ENCODE data around the gene DUSP2.

Gene DUSP2, protein sequence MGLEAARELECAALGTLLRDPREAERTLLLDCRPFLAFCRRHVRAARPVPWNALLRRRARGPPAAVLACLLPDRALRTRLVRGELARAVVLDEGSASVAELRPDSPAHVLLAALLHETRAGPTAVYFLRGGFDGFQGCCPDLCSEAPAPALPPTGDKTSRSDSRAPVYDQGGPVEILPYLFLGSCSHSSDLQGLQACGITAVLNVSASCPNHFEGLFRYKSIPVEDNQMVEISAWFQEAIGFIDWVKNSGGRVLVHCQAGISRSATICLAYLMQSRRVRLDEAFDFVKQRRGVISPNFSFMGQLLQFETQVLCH

DNA sequence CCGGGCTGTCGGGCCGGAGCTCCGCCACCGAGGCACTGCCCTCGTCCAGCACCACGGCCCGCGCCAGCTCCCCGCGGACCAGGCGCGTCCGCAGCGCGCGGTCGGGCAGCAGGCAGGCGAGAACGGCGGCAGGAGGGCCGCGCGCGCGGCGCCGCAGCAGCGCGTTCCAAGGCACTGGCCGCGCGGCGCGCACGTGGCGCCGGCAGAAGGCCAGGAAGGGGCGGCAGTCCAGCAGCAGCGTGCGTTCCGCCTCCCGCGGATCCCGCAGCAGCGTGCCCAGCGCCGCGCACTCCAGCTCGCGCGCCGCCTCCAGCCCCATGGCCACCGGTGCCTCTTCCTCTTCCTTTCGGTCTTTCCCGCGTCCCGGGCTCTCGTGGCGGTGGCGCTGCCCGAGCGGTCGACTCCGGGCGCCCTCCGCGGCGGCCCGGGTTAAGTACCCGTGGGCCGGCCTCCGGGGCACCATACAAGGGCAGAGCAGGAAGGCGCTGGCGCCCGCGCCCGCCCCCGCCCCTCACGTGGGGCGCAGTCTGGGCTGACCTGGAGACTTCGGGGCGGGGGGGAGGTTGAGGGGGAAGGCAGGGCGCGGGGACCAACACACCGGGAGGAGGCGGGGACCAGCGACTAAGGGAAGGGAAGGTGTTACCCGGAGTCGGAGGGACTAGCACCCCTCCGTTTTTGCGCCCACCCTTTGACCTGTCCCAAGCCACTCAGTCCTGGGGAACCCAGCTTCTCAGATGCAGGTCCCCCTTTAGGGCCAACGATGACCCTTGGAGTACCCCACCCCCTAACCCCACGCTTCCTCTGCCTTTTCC is at the start of gene DUSP2:
TSS of gene DUSP2 (minus strand) at position 405 of the 812 bp plus-strand sequence. CDS start at position 319, 86 bp downstream.
- Mint-ChIP-seq H3K9me3 (no peaks in the 10 kb centered on the region), H3K27me3 (no peaks in the 10 kb centered on the region), H3K4me3 (peak within 1 kb of the TSS; percentile 97), H3K36me3 (peaks cover 19% of the 10 kb centered on the region), H3K27ac (peak within 1 kb of the TSS; percentile 99), H3K4me1 (peaks cover 49% of the 10 kb centered on the region)

DNA sequence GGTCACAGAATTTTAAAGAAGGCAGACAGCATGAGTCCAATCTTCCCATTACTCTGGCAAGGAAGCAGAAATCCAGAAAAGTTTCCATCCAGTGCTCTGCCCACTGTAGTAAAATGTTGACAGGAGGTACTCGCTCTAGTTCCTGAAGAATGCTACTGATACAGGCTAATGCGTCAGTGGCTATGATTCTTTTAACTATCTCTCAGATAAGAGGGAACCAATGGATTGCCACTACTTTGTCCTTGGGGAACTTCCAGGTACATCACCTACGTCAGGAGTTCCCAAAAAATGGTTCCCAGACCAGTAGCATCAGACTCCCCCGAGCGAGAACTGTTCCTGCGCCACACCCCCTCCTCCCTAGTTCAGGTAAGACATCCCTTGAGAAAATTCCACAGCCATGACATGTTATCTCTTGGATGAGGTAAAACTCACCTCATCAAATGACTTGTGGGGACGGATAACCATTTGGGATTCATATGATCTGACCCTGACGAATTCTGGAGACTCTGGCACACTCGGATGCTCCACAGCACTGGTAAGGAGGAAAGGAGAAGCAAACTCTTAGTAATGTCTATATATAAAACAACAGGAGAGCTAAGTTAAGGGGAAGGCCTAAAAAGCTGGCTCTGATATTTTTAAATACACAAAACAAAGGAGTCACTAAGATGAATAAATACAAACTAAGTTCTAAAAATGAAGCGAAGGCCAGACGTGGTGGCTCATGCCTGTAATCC is 46.9 kb upstream of the DUSP2 start:
- no peaks in the 10 kb centered on the region for H3K27me3 Mint-ChIP-seq
- peaks cover 24% of the 10 kb centered on the region for H3K4me1 Mint-ChIP-seq
- peak overlapping the region; percentile 8 for H3K27ac Mint-ChIP-seq
- H3K9me3 Mint-ChIP-seq = no peaks in the 10 kb centered on the region
- peaks cover 8% of the 10 kb centered on the region for H3K36me3 Mint-ChIP-seq
- no peak overlapping the region for H3K4me3 Mint-ChIP-seq

DNA sequence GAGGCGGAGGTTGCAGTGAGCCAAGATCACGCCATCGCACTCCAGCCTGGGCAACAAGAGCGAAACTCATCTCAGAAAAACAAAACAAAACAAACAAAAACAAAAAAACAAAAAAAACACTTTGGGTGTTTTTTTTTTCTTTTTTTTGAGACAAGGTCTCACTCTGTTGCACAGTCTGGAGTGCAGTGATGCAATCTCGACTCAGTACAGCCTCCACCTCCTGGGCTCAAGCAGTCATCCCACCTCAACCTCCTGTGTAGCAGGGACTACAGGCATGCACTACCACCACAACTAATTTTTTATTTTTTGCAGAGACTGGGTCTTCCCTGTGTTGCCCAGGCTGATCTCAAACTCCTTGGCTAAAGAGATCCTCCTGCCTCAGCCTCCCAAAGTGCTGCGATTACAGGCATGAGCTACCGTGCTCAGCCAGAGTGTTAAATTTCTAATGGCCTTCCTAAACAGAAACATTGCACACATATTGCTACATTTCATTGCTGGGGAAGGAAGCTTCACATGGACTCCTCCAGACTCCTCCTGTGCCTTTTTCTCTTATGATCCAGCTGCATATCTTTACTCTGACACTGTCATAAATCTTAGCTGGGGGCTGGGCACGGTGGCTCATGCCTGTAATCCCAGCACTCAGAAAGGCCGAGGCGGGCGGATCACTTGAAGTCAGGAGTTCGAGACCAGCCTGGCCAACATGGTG is 43.7 kb upstream of the DUSP2 start:
- Mint-ChIP-seq H3K4me1 (peaks cover 11% of the 10 kb centered on the region), H3K27me3 (no peaks in the 10 kb centered on the region), H3K9me3 (no peaks in the 10 kb centered on the region), H3K27ac (no peak overlapping the region), H3K4me3 (no peak overlapping the region), H3K36me3 (peaks cover 10% of the 10 kb centered on the region)

DNA sequence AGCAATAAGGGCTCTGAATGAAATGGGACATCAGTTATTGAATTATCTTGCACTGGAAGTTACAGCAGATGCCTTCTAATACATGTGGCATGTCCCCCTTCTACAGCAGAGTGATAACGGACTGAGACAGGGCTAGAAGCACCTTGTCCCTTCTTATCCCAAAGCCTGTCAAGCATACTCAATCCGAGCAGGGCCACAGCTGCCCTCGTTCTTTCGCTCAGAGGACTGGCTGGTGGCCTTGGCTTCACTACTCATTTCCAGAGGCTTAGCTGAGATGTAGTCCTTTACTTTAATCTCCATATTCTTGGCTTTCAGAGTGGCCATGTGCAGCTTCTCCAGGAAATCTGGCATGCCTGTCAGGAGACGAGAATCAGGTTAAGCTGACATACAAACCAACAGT is 41.3 kb upstream of the DUSP2 start:
- no peak overlapping the region for H3K27ac Mint-ChIP-seq

DNA sequence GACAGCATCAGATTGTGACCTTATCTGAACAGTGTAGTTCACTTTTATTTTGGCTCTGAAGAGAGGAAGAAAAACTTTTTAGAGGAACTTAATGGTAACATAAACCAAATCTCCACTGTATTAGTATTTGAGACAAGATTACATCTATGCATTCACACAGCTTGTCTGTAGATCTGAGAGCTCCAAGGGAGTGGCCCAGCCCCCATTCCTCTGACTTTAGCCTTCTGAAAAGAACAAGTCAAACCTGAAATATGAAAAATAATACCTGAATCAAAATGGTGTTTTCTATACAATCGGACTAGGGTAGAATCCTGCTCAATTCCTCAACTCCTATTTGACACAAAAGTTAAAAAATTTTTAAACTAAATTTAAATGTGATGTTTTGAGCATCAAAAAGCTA is 40.3 kb upstream of the DUSP2 start:
- no peaks in the 10 kb centered on the region for H3K9me3 Mint-ChIP-seq
- no peaks in the 10 kb centered on the region for H3K27me3 Mint-ChIP-seq
- H3K4me1 Mint-ChIP-seq = peaks cover 9% of the 10 kb centered on the region
- no peak overlapping the region for H3K27ac Mint-ChIP-seq
- H3K36me3 Mint-ChIP-seq = peaks cover 8% of the 10 kb centered on the region
- H3K4me3 Mint-ChIP-seq = no peak overlapping the region

More for the DNA sequence above, 41.3 kb upstream of the DUSP2 start:
- H3K36me3 Mint-ChIP-seq = peaks cover 8% of the 10 kb centered on the region
- H3K4me1 Mint-ChIP-seq = peaks cover 3% of the 10 kb centered on the region
- no peaks in the 10 kb centered on the region for H3K27me3 Mint-ChIP-seq
- no peak overlapping the region for H3K4me3 Mint-ChIP-seq
- H3K9me3 Mint-ChIP-seq = no peaks in the 10 kb centered on the region

DNA sequence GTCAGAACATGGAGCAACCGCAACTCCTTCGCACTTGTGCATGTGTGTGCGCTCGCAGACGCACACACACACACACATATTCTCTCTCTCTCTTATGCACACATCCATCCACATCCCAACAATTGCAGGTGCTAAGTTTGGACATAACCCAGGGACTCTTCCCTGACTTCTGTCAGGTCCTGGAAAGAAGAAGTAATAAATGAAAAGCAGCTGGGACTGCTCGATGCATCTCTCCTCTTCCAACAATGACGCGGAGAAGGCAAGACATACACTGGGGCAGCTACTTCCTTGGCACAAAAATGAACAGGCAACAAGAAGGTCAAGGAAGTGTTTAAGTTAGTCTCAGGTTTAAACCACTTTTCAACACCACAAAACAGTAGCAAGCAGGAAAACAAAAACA is 39.7 kb upstream of the DUSP2 start:
- no peak overlapping the region for H3K4me3 Mint-ChIP-seq
- peaks cover 8% of the 10 kb centered on the region for H3K36me3 Mint-ChIP-seq
- peaks cover 10% of the 10 kb centered on the region for H3K4me1 Mint-ChIP-seq
- H3K9me3 Mint-ChIP-seq = no peaks in the 10 kb centered on the region
- no peak overlapping the region for H3K27ac Mint-ChIP-seq
- no peaks in the 10 kb centered on the region for H3K27me3 Mint-ChIP-seq

DNA sequence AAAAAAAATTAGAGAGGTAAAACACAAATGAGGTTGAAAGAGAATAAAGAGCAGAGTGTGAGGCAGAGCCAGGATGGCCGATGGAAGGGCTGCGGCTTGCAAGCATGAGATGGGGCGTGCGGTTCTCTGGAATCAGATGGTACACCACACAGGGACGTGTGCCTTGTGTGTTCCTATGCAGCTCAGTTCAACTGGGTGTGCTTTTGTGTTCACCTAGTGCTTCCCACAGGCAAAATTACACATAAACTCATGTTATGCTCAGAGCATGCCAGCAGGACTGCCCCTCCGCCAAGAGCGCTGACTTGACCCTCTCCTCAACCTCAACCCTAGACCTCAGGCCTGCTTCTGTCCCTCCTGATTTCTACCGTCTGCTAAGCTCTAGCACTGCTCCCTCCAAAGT is 38.9 kb upstream of the DUSP2 start:
- Mint-ChIP-seq H3K9me3 (no peaks in the 10 kb centered on the region), H3K4me3 (no peak overlapping the region), H3K27me3 (no peaks in the 10 kb centered on the region), H3K4me1 (peaks cover 14% of the 10 kb centered on the region), H3K27ac (no peak overlapping the region), H3K36me3 (peaks cover 6% of the 10 kb centered on the region)

DNA sequence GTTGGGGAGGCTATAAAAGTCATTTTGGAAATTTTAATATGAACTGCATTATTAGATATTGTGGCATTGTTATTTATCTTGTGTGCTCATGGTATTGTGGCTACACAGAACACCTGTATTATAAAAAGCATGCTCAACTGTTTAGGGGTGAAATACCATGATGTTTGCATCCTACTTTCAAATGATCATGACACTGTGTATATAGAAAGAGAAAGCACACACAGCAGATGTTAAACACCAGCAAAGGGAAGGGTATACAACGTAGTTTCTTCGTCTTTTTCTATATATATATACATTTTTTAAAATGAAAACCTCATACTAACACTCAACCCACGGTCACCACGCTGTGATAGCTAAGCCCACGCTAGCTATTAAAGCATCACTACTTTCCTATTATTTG is 36.3 kb upstream of the DUSP2 start:
- no peak overlapping the region for H3K4me3 Mint-ChIP-seq
- H3K27ac Mint-ChIP-seq = no peak overlapping the region

DNA sequence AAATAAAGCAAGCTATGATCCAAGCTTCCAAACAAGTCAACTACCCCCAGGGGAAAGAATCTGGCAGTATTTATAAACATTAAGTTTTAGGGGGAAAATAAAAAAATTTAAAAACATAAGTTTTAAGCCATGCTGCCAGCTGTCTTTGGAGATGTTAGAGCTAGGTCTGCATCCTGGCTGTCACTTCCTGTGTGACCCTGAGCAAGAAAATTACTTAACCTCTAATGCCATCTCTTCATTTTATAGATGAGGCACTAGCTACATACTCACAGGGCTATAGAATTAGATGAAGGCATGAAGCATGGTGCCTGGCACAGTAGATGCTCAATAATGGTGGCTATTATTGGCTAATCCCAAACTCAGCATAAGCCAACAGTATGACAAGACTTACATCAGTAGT is 35.3 kb upstream of the DUSP2 start:
- Mint-ChIP-seq H3K36me3 (peaks cover 6% of the 10 kb centered on the region), H3K4me3 (no peak overlapping the region), H3K27ac (no peak overlapping the region), H3K9me3 (no peaks in the 10 kb centered on the region), H3K27me3 (no peaks in the 10 kb centered on the region), H3K4me1 (peaks cover 14% of the 10 kb centered on the region)

More for the DNA sequence above, 36.3 kb upstream of the DUSP2 start:
- H3K27me3 Mint-ChIP-seq = no peaks in the 10 kb centered on the region
- H3K36me3 Mint-ChIP-seq = peaks cover 6% of the 10 kb centered on the region
- H3K9me3 Mint-ChIP-seq = no peaks in the 10 kb centered on the region
- peaks cover 14% of the 10 kb centered on the region for H3K4me1 Mint-ChIP-seq

DNA sequence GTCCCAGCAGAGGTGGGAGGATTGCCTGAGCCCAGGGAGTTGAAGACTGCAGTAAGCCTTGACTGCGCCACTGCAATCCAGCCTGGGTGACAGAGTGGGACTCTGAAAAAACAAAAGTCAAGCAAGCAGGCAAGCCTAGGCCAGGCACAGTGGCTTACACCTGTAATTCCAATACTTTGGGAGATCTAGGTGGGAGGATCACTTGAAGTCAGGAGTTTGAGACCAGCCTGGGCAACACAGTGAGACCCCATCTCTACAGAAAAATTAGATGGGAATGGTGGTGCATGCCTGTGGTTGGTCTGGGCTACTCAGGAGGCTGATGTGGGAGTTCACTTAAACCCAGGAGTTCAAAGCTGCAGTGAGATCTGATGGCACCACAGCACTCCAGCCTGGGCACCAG is 34.8 kb upstream of the DUSP2 start:
- H3K9me3 Mint-ChIP-seq = no peaks in the 10 kb centered on the region
- H3K27me3 Mint-ChIP-seq = no peaks in the 10 kb centered on the region
- H3K27ac Mint-ChIP-seq = no peak overlapping the region
- H3K4me3 Mint-ChIP-seq = no peak overlapping the region
- H3K36me3 Mint-ChIP-seq = peaks cover 4% of the 10 kb centered on the region
- peaks cover 14% of the 10 kb centered on the region for H3K4me1 Mint-ChIP-seq

DNA sequence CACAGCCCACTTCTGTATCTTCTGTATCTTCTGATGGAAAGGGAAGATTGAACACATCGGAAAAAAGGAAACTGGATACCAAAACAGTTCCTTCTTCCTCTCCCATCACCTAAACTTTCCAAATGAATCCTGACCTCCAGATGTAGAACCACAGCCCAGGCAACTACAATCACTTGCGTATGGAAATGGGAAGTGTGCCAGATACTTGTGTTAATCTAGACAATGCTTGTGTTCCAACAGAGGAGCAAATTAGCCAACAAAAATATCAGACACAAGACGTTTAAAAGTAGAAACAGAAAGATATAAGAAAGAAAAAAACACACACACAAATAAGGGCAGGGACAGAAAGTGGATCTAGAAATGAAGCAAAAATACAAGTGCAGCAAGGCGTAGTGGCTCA is 31.4 kb upstream of the DUSP2 start:
- Mint-ChIP-seq H3K4me3 (no peak overlapping the region), H3K9me3 (no peaks in the 10 kb centered on the region), H3K4me1 (peaks cover 32% of the 10 kb centered on the region), H3K27ac (no peak overlapping the region), H3K36me3 (no peaks in the 10 kb centered on the region), H3K27me3 (no peaks in the 10 kb centered on the region)

DNA sequence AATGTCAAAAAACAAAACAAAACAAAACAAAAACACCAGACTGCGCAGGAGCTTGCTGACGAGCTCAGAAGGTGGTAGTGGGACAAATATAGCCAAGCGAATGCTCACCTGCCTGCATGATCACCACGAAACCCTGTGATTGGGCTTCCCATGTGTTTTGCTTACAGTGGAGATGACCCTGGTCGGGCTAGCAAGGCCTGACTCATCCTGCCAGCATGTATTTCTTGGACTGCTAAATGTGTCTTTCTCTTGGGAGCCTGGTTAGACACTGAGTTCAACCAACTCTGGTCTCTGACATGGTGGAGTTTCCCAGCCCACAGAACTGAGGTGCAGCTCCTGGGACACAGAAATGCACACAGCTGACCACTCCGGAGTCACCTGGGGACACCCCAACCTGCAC is 30.7 kb upstream of the DUSP2 start:
- Mint-ChIP-seq H3K27ac (no peak overlapping the region), H3K4me1 (peaks cover 31% of the 10 kb centered on the region), H3K9me3 (no peaks in the 10 kb centered on the region), H3K4me3 (no peak overlapping the region), H3K36me3 (no peaks in the 10 kb centered on the region), H3K27me3 (no peaks in the 10 kb centered on the region)

DNA sequence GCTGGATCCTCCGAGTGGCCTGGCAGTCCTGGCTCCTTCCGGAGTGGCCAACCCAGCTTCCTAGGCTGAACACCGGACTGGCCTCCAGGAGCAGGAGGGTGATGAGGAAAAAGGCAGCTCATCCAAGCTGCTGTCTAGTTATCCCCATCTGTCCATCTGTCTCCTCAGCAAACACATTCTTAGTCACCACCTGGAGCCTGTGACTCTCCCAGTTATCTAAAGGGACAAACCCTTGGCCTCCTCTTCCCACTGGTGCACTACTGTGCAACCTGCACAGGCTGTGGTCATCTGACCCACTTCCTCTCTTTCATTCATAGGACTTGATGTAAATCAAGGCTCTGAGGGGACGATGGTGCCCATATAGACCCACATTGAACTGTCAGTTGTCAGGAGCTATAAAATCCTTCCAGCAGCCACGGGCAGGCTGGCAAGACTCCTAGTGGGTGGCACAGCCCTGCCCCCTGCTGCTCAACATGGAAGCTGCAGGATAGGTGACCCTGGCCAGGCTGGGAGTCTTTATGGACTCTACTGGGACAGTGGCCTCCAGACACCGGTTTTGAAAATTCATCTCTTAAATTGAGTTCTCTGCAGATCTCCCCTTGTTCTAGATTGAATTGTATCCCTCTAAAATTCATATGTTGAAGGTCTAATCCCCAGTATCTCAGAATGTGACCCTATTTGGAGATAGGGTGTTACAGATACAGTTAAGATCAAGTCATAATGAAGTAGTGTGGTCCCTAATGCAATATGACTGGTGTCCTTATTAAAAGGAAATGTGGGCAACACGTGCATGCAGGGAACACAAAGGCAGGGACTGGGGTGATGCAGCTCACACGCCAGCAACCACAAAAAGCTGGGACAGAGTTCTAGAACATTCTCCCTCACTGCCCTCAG is 29.3 kb upstream of the DUSP2 start:
- Mint-ChIP-seq H3K27ac (peak overlapping the region; percentile 90), H3K36me3 (no peaks in the 10 kb centered on the region), H3K4me1 (peaks cover 27% of the 10 kb centered on the region), H3K9me3 (no peaks in the 10 kb centered on the region), H3K27me3 (no peaks in the 10 kb centered on the region), H3K4me3 (peak overlapping the region; percentile 77)

DNA sequence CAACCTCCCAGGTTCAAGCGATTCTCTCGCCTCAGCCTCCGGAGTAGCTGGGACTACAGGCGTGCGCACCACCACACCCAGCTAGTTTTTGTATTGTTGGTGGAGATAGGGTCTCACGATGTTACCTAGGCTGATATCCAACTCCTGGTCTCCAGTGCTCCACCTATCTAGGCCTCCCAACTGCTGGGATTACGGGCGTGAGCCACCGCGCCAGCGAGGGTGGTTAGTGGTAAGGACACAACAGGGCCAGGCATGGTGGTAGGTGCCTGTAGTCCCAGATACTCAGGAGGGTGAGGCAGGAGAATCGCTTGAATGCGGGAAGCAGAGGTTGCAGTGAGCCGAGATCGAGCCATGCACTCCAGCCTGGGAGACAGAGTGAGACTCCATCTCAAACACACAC is 26.6 kb upstream of the DUSP2 start:
- no peaks in the 10 kb centered on the region for H3K27me3 Mint-ChIP-seq
- H3K9me3 Mint-ChIP-seq = no peaks in the 10 kb centered on the region
- peaks cover 47% of the 10 kb centered on the region for H3K4me1 Mint-ChIP-seq
- no peak overlapping the region for H3K4me3 Mint-ChIP-seq
- no peaks in the 10 kb centered on the region for H3K36me3 Mint-ChIP-seq
- H3K27ac Mint-ChIP-seq = no peak overlapping the region
